Stimulated activated CD4-positive, alpha-beta T cell treated with anti-CD3 and anti-CD28 coated beads, TNF-alpha, amount 100 ng/mL, for 48 hours (primary cell): ENCODE results near the gene RBPJL.

Experiments used
- DNase-seq, 3 donors: peaks; one replicate each; pipeline ENCODE4 v3.0.0-alpha.2; 2020; ENCODE audit warnings: low read depth in 3 of 3

The RBPJL gene

DNA sequence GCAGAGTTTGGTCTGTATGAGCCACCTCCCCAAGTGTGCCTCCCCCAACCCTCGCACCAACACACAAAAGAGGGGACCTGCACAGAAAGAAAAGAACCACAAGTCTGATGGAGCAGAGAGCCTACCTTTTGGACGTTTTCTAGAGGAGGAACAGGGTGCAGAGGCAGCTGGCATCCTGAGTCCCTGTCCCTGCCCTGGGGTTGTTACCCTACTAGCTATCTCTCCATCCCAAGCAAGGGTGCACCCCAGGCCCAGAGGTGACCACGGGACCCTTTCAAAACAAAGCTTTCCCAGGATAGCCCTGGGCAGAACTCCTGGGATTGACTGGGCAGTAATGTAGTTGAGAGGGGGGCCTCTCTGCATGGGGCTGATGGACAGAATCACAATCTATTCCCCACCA is 11.2 kb downstream of the RBPJL start:
- DNase-seq, result no peak

GRCh38 chr20:45318386-45318939 is 11.8 kb downstream of the RBPJL start:
- no peak for DNase-seq

- no peak for DNase-seq
Measured at GRCh38 chr20:45318948-45319347, 12.3 kb downstream of the RBPJL start.

DNA sequence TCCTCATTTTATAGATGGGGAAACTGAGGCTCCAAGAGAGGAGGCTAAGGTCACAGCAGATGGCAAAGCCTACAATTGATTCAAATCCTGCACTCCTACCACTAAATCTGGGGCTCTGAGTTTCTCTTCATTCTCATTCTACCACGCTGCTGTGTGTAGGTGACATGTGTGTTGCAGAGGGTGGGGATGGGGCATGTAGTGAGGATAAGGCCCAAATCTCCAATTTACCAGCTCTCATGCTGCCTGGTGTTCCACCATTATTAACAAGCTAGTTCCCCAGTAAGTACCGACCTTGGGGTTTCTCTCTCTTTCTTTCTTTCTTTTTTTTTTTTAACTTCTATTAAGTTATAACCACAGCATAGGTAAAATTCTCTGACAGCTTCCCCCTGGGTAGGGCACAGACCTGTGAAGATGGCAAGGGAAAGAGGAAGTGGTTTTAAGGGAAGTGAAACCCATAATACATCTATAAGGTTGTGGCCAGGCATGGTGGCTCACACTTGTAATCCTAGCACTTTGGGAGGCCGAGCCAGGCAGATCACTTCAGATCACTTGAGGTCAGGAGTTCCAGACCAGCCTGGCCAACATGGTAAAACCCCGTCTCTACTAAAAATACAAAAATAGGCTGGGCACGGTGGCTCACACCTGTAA is 14.4 kb downstream of the RBPJL start:
- no peak for DNase-seq

DNA sequence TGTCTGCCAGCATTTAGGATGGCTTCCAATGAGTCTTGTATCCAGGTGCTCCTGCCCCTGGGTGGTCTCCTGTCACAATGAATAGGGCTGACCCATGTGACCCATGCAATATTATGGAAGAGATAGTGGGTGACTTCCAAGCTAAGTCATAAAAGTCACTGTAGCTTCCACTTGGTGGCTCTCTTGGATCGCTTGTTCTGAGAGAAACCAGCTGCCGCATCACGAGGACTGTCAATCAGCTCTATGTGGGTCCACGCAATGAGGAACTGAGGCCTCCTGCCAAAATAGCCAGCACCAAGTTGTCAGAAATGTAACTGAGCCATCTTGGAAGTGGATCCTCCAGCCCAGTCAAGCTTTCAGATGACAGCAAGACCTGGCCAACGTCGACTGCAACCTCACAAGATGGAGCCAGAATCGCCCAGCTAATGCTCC is 16.3 kb downstream of the RBPJL start:
- DNase-seq, result no peak

DNA sequence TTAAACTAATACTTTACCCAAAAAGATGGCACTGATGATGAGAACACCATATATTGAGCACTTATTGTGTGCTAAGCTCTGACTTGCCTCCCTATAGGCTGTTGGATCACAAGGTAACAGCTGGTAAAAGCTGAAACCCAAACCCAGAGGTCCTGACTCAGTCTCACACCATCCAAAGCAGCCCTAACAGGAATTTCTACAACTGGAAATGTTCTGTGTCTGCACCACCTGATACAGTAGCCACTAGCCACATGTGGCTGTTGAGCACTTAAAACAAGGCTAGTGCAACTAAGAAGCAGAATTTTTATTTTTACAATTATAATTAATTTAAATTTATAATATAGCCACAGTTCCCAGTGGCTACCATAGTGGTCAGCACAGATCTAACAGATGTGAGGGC is 17.1 kb downstream of the RBPJL start:
- no peak for DNase-seq

DNA sequence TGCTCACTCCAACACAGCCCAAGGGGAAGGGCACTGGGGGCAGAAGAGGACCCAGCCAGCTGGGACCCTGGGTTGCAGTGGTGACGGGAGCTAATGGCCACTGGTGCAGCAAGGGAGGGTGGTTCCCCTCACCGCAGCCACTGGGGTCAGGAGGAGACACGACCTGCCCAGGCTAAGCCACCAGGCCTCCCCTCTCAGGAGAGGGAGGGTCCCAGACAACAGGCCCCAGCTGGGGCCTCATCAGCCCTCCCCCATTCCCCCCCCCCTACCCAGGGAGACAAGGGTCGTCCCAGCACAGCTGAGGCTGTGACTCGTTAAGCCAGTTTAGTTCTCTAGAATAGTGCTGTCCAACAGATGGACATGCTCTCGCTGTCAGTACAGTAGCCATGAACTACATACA is 18.7 kb downstream of the RBPJL start:
- DNase-seq, result no peak

DNA sequence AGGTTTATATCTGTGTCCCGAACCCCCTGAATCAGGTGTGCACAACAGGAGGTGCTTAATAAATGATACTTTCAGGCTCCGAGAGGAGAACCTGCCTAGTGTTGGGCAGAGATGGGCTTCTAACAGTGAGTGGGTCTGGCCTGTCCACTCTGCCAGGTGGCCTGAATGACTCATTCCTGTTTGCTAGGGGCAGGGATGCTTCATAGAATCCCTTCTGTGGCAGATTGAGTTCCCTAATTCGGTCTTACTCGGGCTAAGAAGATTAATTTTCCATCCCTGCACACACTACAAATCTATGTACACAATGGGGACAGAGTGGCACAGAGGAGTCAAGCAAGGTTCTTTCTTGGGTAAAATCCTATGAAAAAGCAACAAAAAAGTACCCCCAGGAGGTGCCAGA is 21.8 kb downstream of the RBPJL start:
- DNase-seq, result no peak

GRCh38 chr20:45329497-45330319 is 23.1 kb downstream of the RBPJL start:
- DNase-seq, result no peak

DNA sequence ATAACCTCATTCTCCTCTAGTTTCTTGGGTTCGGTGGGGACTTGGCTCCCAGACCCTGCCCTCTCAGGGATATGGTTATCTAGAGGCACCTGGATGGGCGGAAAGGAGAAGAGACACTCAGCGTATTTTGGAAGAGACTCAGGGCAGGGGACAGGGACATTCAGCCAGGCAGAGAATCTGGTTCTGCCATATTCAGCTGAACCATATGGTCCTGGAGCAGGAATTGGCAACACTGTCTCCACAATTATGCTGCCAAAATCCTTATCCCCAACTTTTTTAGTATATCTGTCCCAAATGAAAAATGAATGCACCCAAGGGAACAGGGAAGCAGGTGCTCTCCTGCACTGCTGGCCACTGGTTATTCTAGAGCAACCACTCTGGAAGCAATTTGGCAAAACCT is 23.8 kb downstream of the RBPJL start:
- no peak for DNase-seq

DNA sequence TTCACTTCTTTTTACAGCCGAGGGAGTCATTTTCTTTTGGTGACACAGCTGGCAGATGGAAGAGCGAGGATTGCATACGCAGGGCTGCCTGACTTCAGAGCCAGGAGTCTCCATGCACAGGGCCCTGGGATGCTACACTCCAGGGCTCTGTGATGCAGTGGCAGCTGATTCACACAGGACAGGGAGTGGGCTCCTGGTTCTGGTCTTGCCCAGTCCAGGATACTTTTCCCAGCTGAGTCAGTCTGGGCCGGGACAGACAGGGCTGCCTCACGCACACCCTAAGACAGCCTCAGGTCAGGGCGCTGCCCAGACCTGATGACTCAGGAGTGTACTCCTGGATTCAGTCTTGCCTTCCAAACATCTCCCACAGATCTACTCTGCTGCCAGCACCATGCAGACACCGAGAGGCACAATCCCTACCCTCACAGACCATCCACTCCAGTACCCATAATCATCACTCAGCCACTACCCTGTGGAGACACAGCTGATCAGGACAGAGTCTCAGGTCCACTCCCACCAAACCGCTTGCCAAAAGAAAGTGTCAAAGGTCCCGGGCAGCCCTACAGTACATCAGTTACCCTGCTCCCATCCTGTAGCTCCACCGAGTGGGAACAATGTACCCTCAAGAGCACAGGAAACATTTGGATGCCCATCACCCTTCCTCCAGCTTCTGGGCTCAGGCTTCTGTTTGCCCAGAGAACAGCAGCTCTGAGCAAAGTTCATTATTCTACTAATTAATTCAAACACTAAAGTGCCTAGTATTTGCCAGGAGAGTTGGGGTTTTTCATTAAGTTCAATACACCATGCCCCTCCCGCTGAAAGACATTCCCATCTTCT is 30.1 kb downstream of the RBPJL start:
- no peak for DNase-seq

DNA sequence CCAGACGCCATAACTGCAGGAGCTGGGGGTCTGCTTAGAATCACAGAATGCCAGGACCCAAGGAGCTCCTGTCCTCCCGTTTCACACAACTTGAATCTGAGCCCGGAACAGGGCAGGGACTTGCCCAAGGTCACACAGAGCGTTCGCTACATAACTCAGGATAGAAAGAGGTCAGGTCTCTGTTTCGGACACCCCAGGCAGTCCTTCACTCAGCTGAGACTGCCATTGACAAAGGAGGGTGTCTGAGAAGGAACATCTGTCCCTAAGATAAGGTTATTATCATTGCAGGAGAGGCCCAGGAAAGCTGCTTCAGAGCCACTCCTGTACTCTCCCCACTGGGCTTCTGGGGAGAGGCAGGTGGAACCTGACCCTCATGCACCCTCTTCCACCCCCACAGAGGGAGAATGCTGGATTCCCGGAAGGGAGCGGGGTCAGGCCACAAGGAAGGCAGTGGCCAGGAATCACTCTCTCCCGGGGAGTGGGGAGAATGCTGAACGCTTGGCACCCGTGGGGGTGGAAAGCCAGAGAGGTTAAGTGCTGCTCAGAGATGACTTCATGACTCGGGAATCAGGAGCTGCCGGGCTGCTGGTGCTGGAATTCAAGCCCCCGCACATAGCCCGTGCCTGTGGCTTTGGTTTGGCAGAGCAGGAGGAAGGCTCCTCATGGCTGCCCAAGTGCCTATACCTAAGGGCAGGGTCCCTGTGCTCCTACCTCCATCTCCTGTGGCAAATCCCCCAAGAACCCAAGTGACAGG is 30.9 kb downstream of the RBPJL start:
- DNase-seq, result no peak

DNA sequence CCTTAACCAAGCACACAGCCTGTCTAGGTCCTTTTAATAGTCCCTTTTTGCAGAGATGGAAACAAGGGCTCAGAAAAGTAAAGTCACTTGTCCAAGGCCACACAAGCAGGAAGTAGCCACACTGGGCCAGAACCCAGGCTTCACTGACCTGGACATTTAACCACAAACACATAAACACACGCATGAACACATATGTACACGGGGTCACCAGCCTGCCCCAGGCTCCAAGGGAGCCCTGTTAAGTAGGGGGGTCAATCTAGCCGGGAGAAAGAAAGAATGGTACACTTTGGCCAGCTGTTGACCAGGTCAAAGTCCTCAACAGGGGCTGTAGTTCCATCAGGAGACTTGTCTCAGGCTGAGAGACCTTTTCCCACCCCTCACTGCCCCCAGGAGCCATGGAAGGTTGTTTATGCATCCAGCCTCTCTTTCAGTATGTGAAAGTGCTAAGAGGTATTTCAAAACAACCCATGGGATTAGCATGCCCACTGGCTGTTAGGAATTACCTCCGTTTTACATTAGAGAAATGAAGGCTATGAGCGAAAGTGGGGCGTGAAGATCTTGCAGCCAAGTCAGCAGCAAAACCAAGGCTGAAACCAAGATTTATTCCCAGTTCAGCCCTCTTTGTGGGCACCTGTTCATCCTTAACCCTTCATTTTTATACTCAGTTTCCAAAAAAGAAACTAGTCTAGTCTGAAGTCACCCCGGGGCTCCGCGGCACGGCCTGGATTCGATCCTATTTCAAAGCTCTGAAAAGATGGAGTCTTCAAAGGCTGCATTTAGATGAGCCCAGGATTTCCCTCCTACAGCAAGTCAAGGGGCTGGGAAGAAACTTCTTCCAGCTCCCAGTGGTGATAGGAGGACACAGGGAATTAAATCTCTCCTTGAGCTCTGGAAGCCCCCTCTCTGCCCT is 31.7 kb downstream of the RBPJL start:
- DNase-seq, result no peak

DNA sequence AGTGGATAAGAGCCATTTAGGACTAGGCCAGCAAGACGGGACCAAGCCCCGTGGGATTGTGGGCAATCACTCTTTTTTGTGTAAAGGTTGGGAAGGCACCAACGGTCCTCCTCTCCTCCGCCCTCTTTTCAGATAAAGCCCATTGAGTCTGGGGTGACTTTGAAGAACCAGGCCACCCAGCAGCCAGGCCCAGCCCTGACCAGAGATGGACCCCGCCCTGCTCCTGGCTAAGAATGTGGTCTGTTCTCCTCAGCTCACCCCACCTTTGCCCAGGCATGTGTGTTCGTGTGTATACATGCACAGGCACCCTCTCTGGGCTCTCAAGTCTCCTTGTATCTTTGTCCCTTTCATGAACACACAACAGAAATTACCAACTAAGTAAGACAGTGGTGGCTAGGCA is 32.4 kb downstream of the RBPJL start:
- no peak for DNase-seq

DNA sequence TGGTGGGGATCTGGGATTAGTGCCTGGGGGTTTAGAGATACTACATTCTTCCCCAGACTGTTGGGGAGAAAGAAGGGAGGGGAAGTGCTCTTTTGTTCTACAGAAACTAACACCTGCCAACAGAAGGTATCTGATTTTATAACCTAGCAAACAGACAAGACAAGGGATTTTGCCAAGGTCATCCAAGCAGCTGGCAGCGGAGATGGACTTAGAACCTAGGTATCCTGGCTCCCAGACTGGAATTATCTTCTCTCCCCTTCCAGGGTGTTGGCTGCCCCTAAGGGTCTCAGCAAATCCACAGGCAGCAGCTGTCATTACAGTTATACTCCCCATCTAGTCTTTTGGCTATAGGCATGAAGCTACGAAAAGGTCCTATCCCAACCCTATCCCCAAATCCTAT is 33.2 kb downstream of the RBPJL start:
- DNase-seq, result no peak

DNA sequence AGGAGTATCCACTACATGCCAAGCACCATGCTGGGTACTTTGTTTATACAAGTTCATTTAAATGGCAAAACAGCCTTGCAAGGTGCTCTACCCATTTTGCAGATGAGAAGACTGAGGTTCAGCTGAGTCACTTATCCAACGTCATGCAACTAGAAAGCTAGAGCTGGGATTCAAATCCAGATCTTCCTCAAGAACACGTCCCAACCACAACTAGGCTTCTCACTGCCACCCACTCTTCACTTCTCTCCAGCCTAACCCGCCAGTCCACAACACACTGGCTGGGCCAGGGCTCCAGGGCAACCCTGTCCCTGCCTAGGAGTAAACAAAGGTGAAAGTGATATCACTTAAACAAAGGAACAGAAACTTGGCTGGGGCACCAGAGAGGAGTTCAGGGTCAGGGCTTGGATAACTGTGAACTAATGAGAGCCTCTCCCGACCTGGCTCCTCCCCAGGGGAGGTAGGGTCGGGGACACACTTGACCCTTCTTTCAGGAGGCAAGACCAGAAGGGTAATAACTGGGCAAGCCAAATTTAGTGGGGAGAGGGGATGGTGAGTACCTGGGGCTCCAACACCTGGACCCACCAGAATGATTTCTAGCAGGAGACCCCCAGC is 33.7 kb downstream of the RBPJL start:
- no peak for DNase-seq

GRCh38 chr20:45340951-45341350 is 34.3 kb downstream of the RBPJL start:
- DNase-seq, result no peak

- DNase-seq, result no peak
Measured at GRCh38 chr20:45341579-45341938, 34.9 kb downstream of the RBPJL start.

GRCh38 chr20:45341939-45342854 is 35.6 kb downstream of the RBPJL start:
- DNase-seq, result no peak
